HL-60 (cell line): ENCODE data around the gene CARD19.

Source experiments
- DNase-seq, 2 experiments: peaks; one replicate each; pipeline ENCODE4 v3.0.0-alpha.2; 2010 to 2020; ENCODE audit warnings: low read depth in 1 of 2, low spot score in 1 of 2
- H3K27ac ChIP-seq: fragments of 250-450 bp; sonication (Bioruptor Pico); replicated peaks from 2 replicates; pipeline ENCODE4 v1.5.1; 2020; ENCODE audit warnings: mild to moderate bottlenecking, moderate library complexity
- H3K27me3 ChIP-seq: fragments of 250-450 bp; sonication (Bioruptor Pico); 2 replicates; pipeline ENCODE4 v1.5.1; 2021; ENCODE audit warnings: mild to moderate bottlenecking, moderate library complexity; ENCODE audit not compliant: insufficient read depth, poor library complexity, severe bottlenecking
- H3K4me3 ChIP-seq: replicated peaks from 2 replicates; pipeline ENCODE4 v1.5.1; 2011; ENCODE audit warnings: mild to moderate bottlenecking, control low read depth, low read length; ENCODE audit not compliant: insufficient read depth
- GABPA ChIP-seq: IDR thresholded peaks from 2 replicates; pipeline ENCODE4 v1.6.1; 2012; ENCODE audit warnings: low read depth
- POLR2AphosphoS5 ChIP-seq: IDR thresholded peaks from 2 replicates; pipeline ENCODE4 v1.6.1; 2012; ENCODE audit warnings: low read depth
- SPI1 ChIP-seq: IDR thresholded peaks from 2 replicates; pipeline ENCODE4 v1.6.1; 2012; ENCODE audit warnings: low read depth, mild to moderate bottlenecking, borderline replicate concordance
- TF ChIP-seq, protein P1 (sequence below): IDR thresholded peaks from 2 replicates; pipeline ENCODE4 v1.6.1; 2012; ENCODE audit warnings: low read depth; ENCODE audit not compliant: insufficient replicate concordance
- TF ChIP-seq, protein P2 (sequence below): IDR thresholded peaks from one replicate; pipeline ENCODE4 v1.5.1; 2011; ENCODE audit warnings: low read length, control low read depth, inconsistent platforms; ENCODE audit not compliant: insufficient read depth

CARD19 gene

DNA sequence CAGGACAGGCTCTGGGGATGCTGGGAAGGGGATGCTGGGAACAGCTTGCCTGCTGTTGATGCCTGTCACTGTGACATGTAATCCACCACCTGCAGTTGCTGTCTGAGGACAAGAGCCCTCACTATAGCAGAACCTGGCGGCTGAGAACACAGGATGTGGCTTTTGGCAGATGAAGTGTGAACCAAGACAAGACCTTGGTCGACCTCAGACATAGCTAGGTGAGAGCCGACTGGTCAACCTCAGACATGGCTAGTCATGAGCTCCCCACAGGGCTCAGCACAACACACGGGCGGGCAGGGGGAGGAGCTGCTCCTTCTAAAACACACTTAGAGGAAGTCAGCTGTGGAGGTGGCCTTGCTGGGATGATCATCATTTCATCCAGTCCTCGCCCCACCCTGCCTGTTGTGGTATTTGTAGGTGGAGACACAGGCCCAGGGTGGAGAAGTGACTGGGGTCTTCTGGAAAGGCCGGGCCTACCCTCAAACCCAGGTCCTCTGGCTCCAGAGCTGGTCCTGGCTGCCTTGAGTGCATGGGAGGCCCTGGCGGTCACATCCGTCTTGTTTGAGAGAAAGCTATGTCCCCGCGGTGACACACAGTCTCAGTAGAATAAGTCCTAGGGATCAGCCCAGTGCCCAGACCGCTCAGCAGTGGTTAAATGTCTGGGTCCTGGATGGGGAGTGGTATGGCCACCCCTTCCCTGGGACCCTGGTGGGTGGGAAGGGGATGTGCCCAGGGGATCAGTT lies 31.5 kb upstream of the CARD19 start:
- peak overlapping the region; percentile 79 for H3K27ac ChIP-seq
- peak; percentile 79; the same call in 1 of the 2 replicates for TF ChIP-seq SPI1
- TF ChIP-seq, protein P1, sequence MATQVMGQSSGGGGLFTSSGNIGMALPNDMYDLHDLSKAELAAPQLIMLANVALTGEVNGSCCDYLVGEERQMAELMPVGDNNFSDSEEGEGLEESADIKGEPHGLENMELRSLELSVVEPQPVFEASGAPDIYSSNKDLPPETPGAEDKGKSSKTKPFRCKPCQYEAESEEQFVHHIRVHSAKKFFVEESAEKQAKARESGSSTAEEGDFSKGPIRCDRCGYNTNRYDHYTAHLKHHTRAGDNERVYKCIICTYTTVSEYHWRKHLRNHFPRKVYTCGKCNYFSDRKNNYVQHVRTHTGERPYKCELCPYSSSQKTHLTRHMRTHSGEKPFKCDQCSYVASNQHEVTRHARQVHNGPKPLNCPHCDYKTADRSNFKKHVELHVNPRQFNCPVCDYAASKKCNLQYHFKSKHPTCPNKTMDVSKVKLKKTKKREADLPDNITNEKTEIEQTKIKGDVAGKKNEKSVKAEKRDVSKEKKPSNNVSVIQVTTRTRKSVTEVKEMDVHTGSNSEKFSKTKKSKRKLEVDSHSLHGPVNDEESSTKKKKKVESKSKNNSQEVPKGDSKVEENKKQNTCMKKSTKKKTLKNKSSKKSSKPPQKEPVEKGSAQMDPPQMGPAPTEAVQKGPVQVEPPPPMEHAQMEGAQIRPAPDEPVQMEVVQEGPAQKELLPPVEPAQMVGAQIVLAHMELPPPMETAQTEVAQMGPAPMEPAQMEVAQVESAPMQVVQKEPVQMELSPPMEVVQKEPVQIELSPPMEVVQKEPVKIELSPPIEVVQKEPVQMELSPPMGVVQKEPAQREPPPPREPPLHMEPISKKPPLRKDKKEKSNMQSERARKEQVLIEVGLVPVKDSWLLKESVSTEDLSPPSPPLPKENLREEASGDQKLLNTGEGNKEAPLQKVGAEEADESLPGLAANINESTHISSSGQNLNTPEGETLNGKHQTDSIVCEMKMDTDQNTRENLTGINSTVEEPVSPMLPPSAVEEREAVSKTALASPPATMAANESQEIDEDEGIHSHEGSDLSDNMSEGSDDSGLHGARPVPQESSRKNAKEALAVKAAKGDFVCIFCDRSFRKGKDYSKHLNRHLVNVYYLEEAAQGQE, result no peak
- TF ChIP-seq POLR2AphosphoS5, result peak; percentile 95
- no peak overlapping the region for H3K4me3 ChIP-seq

DNA sequence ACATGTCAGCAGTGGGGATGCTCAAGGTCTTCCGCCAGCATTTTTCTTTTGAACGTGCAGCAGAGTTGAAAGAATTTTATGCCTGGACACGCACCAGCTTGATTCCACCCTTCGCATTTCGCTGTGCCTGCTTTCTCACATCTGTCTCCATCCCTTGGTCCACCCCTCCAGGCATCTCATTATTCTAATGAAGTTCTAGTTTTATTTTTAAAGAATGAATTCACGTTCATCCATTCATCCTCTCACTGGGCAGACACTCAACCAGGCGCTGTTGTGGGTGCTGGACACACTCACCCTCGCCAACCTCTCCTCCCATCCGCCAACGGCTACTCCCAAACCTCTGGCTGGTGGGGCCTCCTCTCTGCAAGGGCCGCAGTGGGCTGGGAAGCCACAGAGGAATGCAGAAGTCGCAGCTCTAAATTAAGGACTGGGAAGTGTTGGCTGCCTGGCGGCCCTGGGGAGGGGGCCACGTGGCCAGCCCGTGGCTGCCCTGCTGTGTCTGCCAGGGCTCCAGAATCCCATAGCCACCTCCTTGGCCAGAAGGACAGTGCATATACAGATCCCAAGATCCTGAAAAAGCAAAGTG lies 30.8 kb upstream of the CARD19 start:
- Histone ChIP-seq H3K4me3 (no peak overlapping the region), H3K27me3 (no peaks in the 10 kb centered on the region), H3K27ac (peak overlapping the region; percentile 79)
- TF ChIP-seq, protein P2, sequence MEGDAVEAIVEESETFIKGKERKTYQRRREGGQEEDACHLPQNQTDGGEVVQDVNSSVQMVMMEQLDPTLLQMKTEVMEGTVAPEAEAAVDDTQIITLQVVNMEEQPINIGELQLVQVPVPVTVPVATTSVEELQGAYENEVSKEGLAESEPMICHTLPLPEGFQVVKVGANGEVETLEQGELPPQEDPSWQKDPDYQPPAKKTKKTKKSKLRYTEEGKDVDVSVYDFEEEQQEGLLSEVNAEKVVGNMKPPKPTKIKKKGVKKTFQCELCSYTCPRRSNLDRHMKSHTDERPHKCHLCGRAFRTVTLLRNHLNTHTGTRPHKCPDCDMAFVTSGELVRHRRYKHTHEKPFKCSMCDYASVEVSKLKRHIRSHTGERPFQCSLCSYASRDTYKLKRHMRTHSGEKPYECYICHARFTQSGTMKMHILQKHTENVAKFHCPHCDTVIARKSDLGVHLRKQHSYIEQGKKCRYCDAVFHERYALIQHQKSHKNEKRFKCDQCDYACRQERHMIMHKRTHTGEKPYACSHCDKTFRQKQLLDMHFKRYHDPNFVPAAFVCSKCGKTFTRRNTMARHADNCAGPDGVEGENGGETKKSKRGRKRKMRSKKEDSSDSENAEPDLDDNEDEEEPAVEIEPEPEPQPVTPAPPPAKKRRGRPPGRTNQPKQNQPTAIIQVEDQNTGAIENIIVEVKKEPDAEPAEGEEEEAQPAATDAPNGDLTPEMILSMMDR, result no peak
- TF ChIP-seq POLR2AphosphoS5 (0 out of 2 replicates have a peak, but pooled peaks have one; percentile 27), SPI1 (peak; percentile 60; the same call in 1 of the 2 replicates)
- DNase-seq, result peak in 1 of 2 experiments; percentile 68

More for the DNA sequence above, 31.5 kb upstream of the CARD19 start:
- DNase-seq, result peak; percentile 89 to 99
- H3K27me3 ChIP-seq, result no peaks in the 10 kb centered on the region

DNA sequence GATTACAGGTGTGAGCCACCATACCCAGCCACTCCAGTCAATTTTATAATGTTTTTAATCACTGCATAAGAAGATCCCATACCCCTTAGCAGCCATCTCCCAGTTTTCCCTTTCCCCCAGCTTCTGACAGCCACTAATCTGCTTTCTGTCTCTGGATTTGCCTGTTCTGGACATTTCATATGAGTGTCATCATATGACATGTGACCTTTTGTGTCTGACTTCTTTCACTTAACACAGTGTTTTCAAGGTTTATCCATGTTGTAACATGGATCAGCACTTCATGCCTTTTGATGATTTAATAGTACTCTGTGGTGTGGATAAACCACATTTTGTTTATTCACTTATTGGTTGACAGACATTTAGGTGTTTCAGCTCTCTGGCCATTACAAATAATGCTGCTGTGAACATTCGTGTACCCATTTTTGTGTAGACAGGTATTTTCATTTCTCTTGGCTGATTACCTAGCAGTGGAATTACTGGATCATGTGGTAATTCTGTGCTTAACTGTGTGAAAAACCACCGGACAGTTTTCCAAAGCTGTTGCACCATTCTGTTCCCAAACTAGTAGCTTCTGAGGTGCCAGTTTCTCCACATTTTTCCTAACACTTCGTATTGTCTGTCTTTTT lies 28.9 kb upstream of the CARD19 start:
- TF ChIP-seq, protein P1, result no peak
- TF ChIP-seq SPI1, result no peak
- no peak overlapping the region for H3K27ac ChIP-seq
- H3K4me3 ChIP-seq, result no peak overlapping the region
- DNase-seq, result no peak
- H3K27me3 ChIP-seq, result no peaks in the 10 kb centered on the region

DNA sequence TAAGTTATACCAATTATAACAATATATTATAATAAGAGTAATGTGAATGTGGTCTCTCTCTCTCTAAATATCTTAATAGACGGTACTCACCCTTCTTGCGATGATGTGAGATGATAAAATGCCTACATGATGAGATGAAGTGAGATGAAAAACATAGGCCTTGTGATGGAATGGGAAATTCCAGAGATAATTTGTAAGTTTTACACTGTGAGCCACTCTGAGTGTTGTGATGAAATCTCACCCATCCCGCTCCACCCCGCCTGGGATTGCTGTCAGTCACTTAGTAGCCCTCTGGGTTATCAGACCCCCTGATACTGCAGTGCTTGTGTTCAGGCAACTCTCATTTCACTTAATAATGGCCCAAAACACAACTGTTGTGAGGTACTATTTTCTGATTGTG lies 27.1 kb upstream of the CARD19 start:
- TF ChIP-seq, protein P2, result no peak
- TF ChIP-seq, protein P1, result no peak
- TF ChIP-seq POLR2AphosphoS5 (no peak), GABPA (no peak), SPI1 (no peak)
- no peak for DNase-seq
- Histone ChIP-seq H3K27me3 (no peaks in the 10 kb centered on the region), H3K4me3 (no peak overlapping the region), H3K27ac (no peak overlapping the region)
